GM06990 (cell line): ENCODE data around the gene PLCL1.
A peak's percentile ranks its signal among the peaks of the same experiment; 100 is the strongest.

Experiments
- DNase-seq: peaks from one replicate; pipeline ENCODE4 v3.0.0-alpha.2; 2011; ENCODE audit not compliant: insufficient read length; ENCODE audit errors: extremely low read depth
- H3K27me3 ChIP-seq: replicated peaks from 2 replicates; pipeline ENCODE4 v1.6.0; 2011; ENCODE audit warnings: low read length; ENCODE audit not compliant: control insufficient read depth, insufficient read depth
- H3K36me3 ChIP-seq: 2 replicates; pipeline ENCODE4 v1.5.1; 2011; ENCODE audit warnings: low read length; ENCODE audit not compliant: control insufficient read depth, insufficient read depth
- H3K4me3 ChIP-seq: replicated peaks from 2 replicates; pipeline ENCODE4 v1.5.1; 2011; ENCODE audit warnings: low read depth, mild to moderate bottlenecking, control low read depth, low read length
- CTCF ChIP-seq: IDR thresholded peaks from 2 replicates; pipeline ENCODE4 v1.5.1; 2011; ENCODE audit warnings: low read length, control low read depth, mild to moderate bottlenecking, inconsistent platforms; ENCODE audit not compliant: insufficient read depth, poor library complexity, severe bottlenecking

The PLCL1 gene

GRCh38 chr2:198053776-198054175 is 249.4 kb downstream of the PLCL1 start:
- Histone ChIP-seq H3K27me3 (no peaks in the 10 kb centered on the region), H3K36me3 (no peaks in the 10 kb centered on the region), H3K4me3 (no peak overlapping the region)
- DNase-seq = no peak
- no peak for TF ChIP-seq CTCF

- DNase-seq = peak; percentile 13
- H3K27me3 ChIP-seq = no peaks in the 10 kb centered on the region
- no peak overlapping the region for H3K4me3 ChIP-seq
- no peaks in the 10 kb centered on the region for H3K36me3 ChIP-seq
- peak; percentile 79 for TF ChIP-seq CTCF
Observed at GRCh38 chr2:198054299-198054698, 249.9 kb downstream of the PLCL1 start.

GRCh38 chr2:198055716-198056115 is 251.3 kb downstream of the PLCL1 start:
- Histone ChIP-seq H3K36me3 (no peaks in the 10 kb centered on the region), H3K4me3 (no peak overlapping the region), H3K27me3 (no peaks in the 10 kb centered on the region)
- no peak for DNase-seq
- TF ChIP-seq CTCF = no peak

GRCh38 chr2:198056836-198057235 is 252.4 kb downstream of the PLCL1 start:
- H3K27me3 ChIP-seq = no peaks in the 10 kb centered on the region
- no peaks in the 10 kb centered on the region for H3K36me3 ChIP-seq
- no peak overlapping the region for H3K4me3 ChIP-seq
- no peak for TF ChIP-seq CTCF
- DNase-seq = no peak

GRCh38 chr2:198059800-198060199 is 255.4 kb downstream of the PLCL1 start:
- Histone ChIP-seq H3K4me3 (no peak overlapping the region), H3K36me3 (no peaks in the 10 kb centered on the region), H3K27me3 (no peaks in the 10 kb centered on the region)
- no peak for TF ChIP-seq CTCF
- DNase-seq = no peak

- TF ChIP-seq CTCF = no peak
- Histone ChIP-seq H3K36me3 (no peaks in the 10 kb centered on the region), H3K4me3 (no peak overlapping the region), H3K27me3 (no peaks in the 10 kb centered on the region)
- no peak for DNase-seq
Observed at GRCh38 chr2:198060277-198060676, 255.9 kb downstream of the PLCL1 start.
